ENCODE data around the gene PPFIBP1.

The PPFIBP1 gene

GRCh38 chr12:27552886-27553560 lies 29.0 kb downstream of the PPFIBP1 start:
- Histone ChIP-seq H2AK5ac (ENCODE audit: low read length, severe bottlenecking) (no peak overlapping the region), H2BK120ac (ENCODE audit: low read depth, low read length) (peak overlapping the region; percentile 27), H3K4me1 (ENCODE audit: control insufficient read depth, insufficient read depth, low read depth, low read length) (peaks cover 15% of the 10 kb centered on the region), H2AFZ (ENCODE audit: low read depth, low read length) (no peak overlapping the region), H3K27ac (ENCODE audit: low read length, poor library complexity, severe bottlenecking) (no peak overlapping the region), H3K4me3 (ENCODE audit: insufficient read depth in 1 of 2, low read depth in 1 of 2, low read length in 2 of 2) (peak overlapping the region in 1 of 2 experiments; percentile 66), H2BK15ac (ENCODE audit: low read depth, poor library complexity, severe bottlenecking) (no peak overlapping the region), H3K4me2 (ENCODE audit: low read length, poor library complexity, severe bottlenecking) (no peak overlapping the region), H3K23ac (ENCODE audit: low read length in 2 of 2) (peak overlapping the region in 1 of 2 experiments; percentile 3), H3K4ac (ENCODE audit: low read depth in 1 of 2, low read length in 2 of 2) (peak overlapping the region in 1 of 2 experiments; percentile 2), H3K14ac (ENCODE audit: low read length in 2 of 2) (peak overlapping the region in 1 of 2 experiments; percentile 23), H3K27me3 (ENCODE audit: control insufficient read depth in 1 of 2, insufficient read depth in 1 of 2, low read length in 2 of 2) (no peaks in the 10 kb centered on the region), H4K8ac (ENCODE audit: low read length) (peak overlapping the region; percentile 78), H2BK12ac (ENCODE audit: low read length in 2 of 2) (peak overlapping the region; percentile 23 to 44), H3K79me1 (replicated peaks; ENCODE audit: low read length, poor library complexity, severe bottlenecking) (peaks cover 31% of the 10 kb centered on the region), H3K18ac (ENCODE audit: low read depth in 1 of 2, low read length in 2 of 2) (peak overlapping the region in 1 of 2 experiments; percentile 40), H3K9ac (ENCODE audit: low read length) (no peak overlapping the region), H3K36me3 (ENCODE audit: control insufficient read depth in 1 of 2, insufficient read depth in 2 of 2, low read depth in 1 of 2, low read length in 2 of 2) (peaks cover 0 to 3% of the 10 kb centered on the region in 2 experiments), H2BK5ac (ENCODE audit: low read depth, low read length, poor library complexity, severe bottlenecking) (no peak overlapping the region), H3K9me3 (ENCODE audit: control insufficient read depth, low read length) (no peaks in the 10 kb centered on the region), H4K91ac (ENCODE audit: low read length) (peak overlapping the region; percentile 70)
- DNase-seq, result peak; percentile 57
- 92% methylated on average over 6 of the region's 8 CpGs for WGBS

- no peak overlapping the region for H3K27ac ChIP-seq (ENCODE audit: low read length, poor library complexity, severe bottlenecking)
- H2BK5ac ChIP-seq (ENCODE audit: low read depth, low read length, poor library complexity, severe bottlenecking), result no peak overlapping the region
- no peak overlapping the region for H4K91ac ChIP-seq (ENCODE audit: low read length)
- H3K18ac ChIP-seq (ENCODE audit: low read depth in 1 of 2, low read length in 2 of 2), result peak overlapping the region; percentile 21 to 66
- no peaks in the 10 kb centered on the region for H3K27me3 ChIP-seq (ENCODE audit: control insufficient read depth in 1 of 2, insufficient read depth in 1 of 2, low read length in 2 of 2)
- no peak overlapping the region for H2BK12ac ChIP-seq (ENCODE audit: low read length in 2 of 2)
- H3K4me1 ChIP-seq (ENCODE audit: control insufficient read depth, insufficient read depth, low read depth, low read length), result peaks cover 17% of the 10 kb centered on the region
- H3K4ac ChIP-seq (ENCODE audit: low read depth in 1 of 2, low read length in 2 of 2), result peak overlapping the region; percentile 7 to 61
- no peak overlapping the region for H2BK120ac ChIP-seq (ENCODE audit: low read depth, low read length)
- peak overlapping the region in 1 of 2 experiments; percentile 66 for H3K4me3 ChIP-seq (ENCODE audit: insufficient read depth in 1 of 2, low read depth in 1 of 2, low read length in 2 of 2)
- H3K9ac ChIP-seq (ENCODE audit: low read length), result peak overlapping the region; percentile 84
- H3K9me3 ChIP-seq (ENCODE audit: control insufficient read depth, low read length), result no peaks in the 10 kb centered on the region
- WGBS, result 65% methylated on average over 2 of the region's 3 CpGs
- H2BK15ac ChIP-seq (ENCODE audit: low read depth, poor library complexity, severe bottlenecking), result no peak overlapping the region
- H2AFZ ChIP-seq (ENCODE audit: low read depth, low read length), result no peak overlapping the region
- H2AK5ac ChIP-seq (ENCODE audit: low read length, severe bottlenecking), result no peak overlapping the region
- peaks cover 26% of the 10 kb centered on the region for H3K79me1 ChIP-seq (replicated peaks; ENCODE audit: low read length, poor library complexity, severe bottlenecking)
- no peak for DNase-seq
- H3K4me2 ChIP-seq (ENCODE audit: low read length, poor library complexity, severe bottlenecking), result no peak overlapping the region
- H4K8ac ChIP-seq (ENCODE audit: low read length), result no peak overlapping the region
- H3K23ac ChIP-seq (ENCODE audit: low read length in 2 of 2), result no peak overlapping the region
- peaks cover 0 to 3% of the 10 kb centered on the region in 2 experiments for H3K36me3 ChIP-seq (ENCODE audit: control insufficient read depth in 1 of 2, insufficient read depth in 2 of 2, low read depth in 1 of 2, low read length in 2 of 2)
- H3K14ac ChIP-seq (ENCODE audit: low read length in 2 of 2), result no peak overlapping the region
Observed at GRCh38 chr12:27553941-27554340, 29.9 kb downstream of the PPFIBP1 start.

- Histone ChIP-seq H3K4me2 (ENCODE audit: low read length, poor library complexity, severe bottlenecking) (no peak overlapping the region), H3K14ac (ENCODE audit: low read length in 2 of 2) (no peak overlapping the region), H4K91ac (ENCODE audit: low read length) (peak overlapping the region; percentile 50), H3K4me1 (ENCODE audit: control insufficient read depth, insufficient read depth, low read depth, low read length) (peaks cover 17% of the 10 kb centered on the region), H3K79me1 (replicated peaks; ENCODE audit: low read length, poor library complexity, severe bottlenecking) (peaks cover 27% of the 10 kb centered on the region), H3K9ac (ENCODE audit: low read length) (peak overlapping the region; percentile 84), H3K4ac (ENCODE audit: low read depth in 1 of 2, low read length in 2 of 2) (peak overlapping the region; percentile 32 to 64), H3K27me3 (ENCODE audit: control insufficient read depth in 1 of 2, insufficient read depth in 1 of 2, low read length in 2 of 2) (no peaks in the 10 kb centered on the region), H2AFZ (ENCODE audit: low read depth, low read length) (no peak overlapping the region), H3K23ac (ENCODE audit: low read length in 2 of 2) (no peak overlapping the region), H3K18ac (ENCODE audit: low read depth in 1 of 2, low read length in 2 of 2) (peak overlapping the region; percentile 11 to 91), H3K36me3 (ENCODE audit: control insufficient read depth in 1 of 2, insufficient read depth in 2 of 2, low read depth in 1 of 2, low read length in 2 of 2) (peaks cover 1 to 3% of the 10 kb centered on the region in 2 experiments), H2BK5ac (ENCODE audit: low read depth, low read length, poor library complexity, severe bottlenecking) (no peak overlapping the region), H2BK12ac (ENCODE audit: low read length in 2 of 2) (peak overlapping the region in 1 of 2 experiments; percentile 95), H2BK15ac (ENCODE audit: low read depth, poor library complexity, severe bottlenecking) (peak overlapping the region; percentile 44), H3K4me3 (ENCODE audit: insufficient read depth in 1 of 2, low read depth in 1 of 2, low read length in 2 of 2) (peak overlapping the region in 1 of 2 experiments; percentile 66), H2AK5ac (ENCODE audit: low read length, severe bottlenecking) (peak overlapping the region; percentile 19), H2BK120ac (ENCODE audit: low read depth, low read length) (peak overlapping the region; percentile 42), H4K8ac (ENCODE audit: low read length) (peak overlapping the region; percentile 75), H3K9me3 (ENCODE audit: control insufficient read depth, low read length) (no peaks in the 10 kb centered on the region), H3K27ac (ENCODE audit: low read length, poor library complexity, severe bottlenecking) (no peak overlapping the region)
- DNase-seq, result peak; percentile 57
- WGBS, result 50% methylated on average over 14 of the region's 14 CpGs
Observed at GRCh38 chr12:27554421-27555186, 30.6 kb downstream of the PPFIBP1 start.

GRCh38 chr12:27555361-27555760 lies 31.4 kb downstream of the PPFIBP1 start:
- no peaks in the 10 kb centered on the region for H3K9me3 ChIP-seq (ENCODE audit: control insufficient read depth, low read length)
- no peak overlapping the region for H4K8ac ChIP-seq (ENCODE audit: low read length)
- H3K27me3 ChIP-seq (ENCODE audit: control insufficient read depth in 1 of 2, insufficient read depth in 1 of 2, low read length in 2 of 2), result no peaks in the 10 kb centered on the region
- no peak overlapping the region for H3K23ac ChIP-seq (ENCODE audit: low read length in 2 of 2)
- H3K9ac ChIP-seq (ENCODE audit: low read length), result peak overlapping the region; percentile 84
- H2BK5ac ChIP-seq (ENCODE audit: low read depth, low read length, poor library complexity, severe bottlenecking), result no peak overlapping the region
- H3K4me3 ChIP-seq (ENCODE audit: insufficient read depth in 1 of 2, low read depth in 1 of 2, low read length in 2 of 2), result peak overlapping the region in 1 of 2 experiments; percentile 66
- peaks cover 13% of the 10 kb centered on the region for H3K4me1 ChIP-seq (ENCODE audit: control insufficient read depth, insufficient read depth, low read depth, low read length)
- no peak overlapping the region for H2BK120ac ChIP-seq (ENCODE audit: low read depth, low read length)
- H3K4ac ChIP-seq (ENCODE audit: low read depth in 1 of 2, low read length in 2 of 2), result no peak overlapping the region
- no peak overlapping the region for H2AFZ ChIP-seq (ENCODE audit: low read depth, low read length)
- no peak overlapping the region for H2BK15ac ChIP-seq (ENCODE audit: low read depth, poor library complexity, severe bottlenecking)
- no peak overlapping the region for H2BK12ac ChIP-seq (ENCODE audit: low read length in 2 of 2)
- H2AK5ac ChIP-seq (ENCODE audit: low read length, severe bottlenecking), result no peak overlapping the region
- DNase-seq, result no peak
- H3K14ac ChIP-seq (ENCODE audit: low read length in 2 of 2), result no peak overlapping the region
- WGBS, result 53% methylated on average over 3 of the region's 5 CpGs
- H3K27ac ChIP-seq (ENCODE audit: low read length, poor library complexity, severe bottlenecking), result no peak overlapping the region
- H3K36me3 ChIP-seq (ENCODE audit: control insufficient read depth in 1 of 2, insufficient read depth in 2 of 2, low read depth in 1 of 2, low read length in 2 of 2), result peaks cover 3 to 4% of the 10 kb centered on the region in 2 experiments
- no peak overlapping the region for H3K4me2 ChIP-seq (ENCODE audit: low read length, poor library complexity, severe bottlenecking)
- H3K18ac ChIP-seq (ENCODE audit: low read depth in 1 of 2, low read length in 2 of 2), result no peak overlapping the region
- peaks cover 27% of the 10 kb centered on the region for H3K79me1 ChIP-seq (replicated peaks; ENCODE audit: low read length, poor library complexity, severe bottlenecking)
- H4K91ac ChIP-seq (ENCODE audit: low read length), result no peak overlapping the region
